K562 (cell line): ENCODE measurements around the gene TP53RK. TPM values are rescaled to one million over a fixed set of nuclear protein-coding genes. Genes with fewer than 3 reads are reported as not detected.

Experiments used
- ATAC-seq: fragments of 200-7000 bp; cut with Tn5 transposase; 3 replicates; pipeline ENCODE4 v1.9.1; 2020; ENCODE audit warnings: moderate library complexity
- BruUV-seq: library from RNA; stranded (reverse); fragments of 400-500 nt; replicated peaks from 2 replicates; lab custom pipeline; 2021; lab: Mats Ljungman, UMichigan
- CTCF ChIA-PET: fragments of 300-600 bp; formaldehyde crosslinking; extraction: SDS; loops from one replicate; lab custom pipeline; 2021; ENCODE audit warnings: low intra/inter-chr PET ratio; lab: Yijun Ruan, JAX
- POLR2A ChIA-PET: fragments of 300-600, 350-650 bp; sonication (Branson Sonifier 250); formaldehyde crosslinking; extraction: SDS; loops from one replicate; lab custom pipeline; 2021; ENCODE audit warnings: antibody characterized with exemption, inconsistent platforms; lab: Yijun Ruan, JAX
- DNase-seq, 4 experiments: peaks; one replicate each; pipeline versions ENCODE4 v3.0.0 to v3.0.0-alpha.2; 2011 to 2018; ENCODE audit warnings: low spot score in 3 of 4, mixed read lengths in 3 of 4; ENCODE audit errors: extremely low read depth in 1 of 4
- FAIRE-seq: peaks from 2 replicates; lab custom pipeline; 2011; peaks lifted over from hg19 to GRCh38; lab: Jason Lieb, UNC
- H2AFZ ChIP-seq: 2 replicates; pipeline ENCODE4 v1.6.0; 2011; ENCODE audit warnings: low read depth, low read length, control low read depth, inconsistent platforms
- H3K27ac ChIP-seq: fragments of 200-600 bp; 3 replicates; pipeline ENCODE4 v1.8.0; 2011; ENCODE audit warnings: low read depth, mild to moderate bottlenecking, control low read depth, inconsistent platforms, low read length, moderate library complexity, mixed read lengths; ENCODE audit errors: extremely low read depth
- H3K27me3 ChIP-seq, 2 experiments: fragments of 300-600 bp in 1 of 2; 2 replicates in 1 of 2; 3 replicates in 1 of 2; pipeline versions ENCODE4 v1.6.0 to v1.8.0; 2011; ENCODE audit warnings: inconsistent platforms in 2 of 2, low read length in 2 of 2, mild to moderate bottlenecking in 1 of 2, mixed read lengths in 1 of 2, moderate library complexity in 1 of 2; ENCODE audit not compliant: control insufficient read depth in 2 of 2, insufficient read depth in 2 of 2
- H3K36me3 ChIP-seq: fragments of 300-600 bp; 3 replicates; pipeline ENCODE4 v1.8.0; 2011; ENCODE audit warnings: mild to moderate bottlenecking, low read length, inconsistent platforms; ENCODE audit not compliant: control insufficient read depth, insufficient read depth
- H3K4me1 ChIP-seq, 2 experiments: fragments of 200-600 bp in 1 of 2; replicated peaks in 1 of 2; 2 replicates in 1 of 2; 3 replicates in 1 of 2; pipeline versions ENCODE4 v1.5.1 to v1.8.0; 2011; ENCODE audit warnings: inconsistent platforms in 2 of 2, low read length in 2 of 2, mild to moderate bottlenecking in 1 of 2, mixed read lengths in 1 of 2, moderate library complexity in 1 of 2; ENCODE audit not compliant: control insufficient read depth in 2 of 2, insufficient read depth in 2 of 2
- H3K4me2 ChIP-seq: 2 replicates; pipeline ENCODE4 v1.6.1; 2011; ENCODE audit warnings: low read length, control low read depth, inconsistent platforms, mixed read lengths; ENCODE audit not compliant: insufficient read depth
- H3K4me3 ChIP-seq: fragments of 200-600 bp; sonication (generic), shearing (Covaris generic); 2 replicates; pipeline ENCODE4 v1.5.1; 2016; ENCODE audit warnings: control low read depth, inconsistent platforms
- H3K79me2 ChIP-seq: fragments of 200-600 bp; 3 replicates; pipeline ENCODE4 v1.8.0; 2011; ENCODE audit warnings: low read length, inconsistent platforms; ENCODE audit not compliant: control insufficient read depth, insufficient read depth
- H3K9ac ChIP-seq, 2 experiments: 2 replicates each; pipeline versions ENCODE4 v1.6.0 to v1.6.1; 2011; ENCODE audit warnings: low read depth in 2 of 2, low read length in 2 of 2, control low read depth in 1 of 2, inconsistent platforms in 1 of 2, mild to moderate bottlenecking in 1 of 2, mixed read lengths in 1 of 2; ENCODE audit not compliant: insufficient read depth in 1 of 2
- H3K9me1 ChIP-seq: one replicate; pipeline ENCODE4 v1.6.0; 2011; ENCODE audit warnings: inconsistent platforms, mild to moderate bottlenecking, low read length, moderate library complexity; ENCODE audit not compliant: control insufficient read depth, insufficient read depth
- H3K9me3 ChIP-seq: replicated peaks from 2 replicates; pipeline ENCODE4 v1.5.1; 2011; ENCODE audit warnings: low read depth, low read length, inconsistent platforms; ENCODE audit not compliant: control insufficient read depth, insufficient read depth
- H4K20me1 ChIP-seq: replicated peaks from 2 replicates; pipeline ENCODE4 v1.6.1; 2011; ENCODE audit warnings: low read length, inconsistent platforms, mixed read lengths; ENCODE audit not compliant: control insufficient read depth, insufficient read depth
- SUPT5H ChIP-seq: fragments of 450-650 bp; IDR thresholded peaks from 2 replicates; pipeline ENCODE4 v1.6.1; 2016
- UBTF ChIP-seq, 2 experiments: IDR thresholded peaks; 2 replicates each; pipeline ENCODE4 v1.6.1; 2012; ENCODE audit warnings: improper control_type of control experiment in 2 of 2, low read depth in 2 of 2, low read length in 2 of 2, borderline replicate concordance in 1 of 2
- WGBS: fragments of 100-300 bp; shearing (Covaris generic); methylation state at CpG from one replicate; pipeline ENCODE4 v1.1.6; 2016; ENCODE audit warnings: low coverage, mixed read lengths; ENCODE audit not compliant: insufficient coverage; ENCODE audit errors: missing lambda C conversion rate; 5-methylcytosine and 5-hydroxymethylcytosine counted together
- in situ Hi-C: fragments of 300-500 bp; cut with MboI; formaldehyde crosslinking; loops from 4 replicates; pipeline ENCODE4 v1.15.0; 2018; ENCODE audit warnings: inconsistent platforms, mixed read lengths
- intact Hi-C: fragments of 100-400 bp; cut with micrococcal nuclease; formaldehyde crosslinking; loops from 2 replicates; pipeline ENCODE4 v1.14.2; 2022
- polyA plus RNA-seq, 8 experiments: library from polyadenylated mRNA; depleted of rRNA in 4 of 8; stranded (reverse) in 5 of 8; unstranded in 3 of 8; fragments of >200 nt; fragmentation: Nextera tagmentation in 2 of 8; fragmentation: Illumina TruSeq in 1 of 8; extraction: Ambion mirVana in 2 of 8; extraction: Trizol in 1 of 8; gene quantifications; 2 replicates each; pipeline versions ENCODE4 v1.2.1 to v1.2.3, GENCODE V29; 2011 to 2014; ENCODE audit warnings: inconsistent platforms in 1 of 8, missing spikeins in 1 of 8
- total RNA-seq, 7 experiments: library from RNA; depleted of rRNA in 6 of 7; stranded (reverse); fragments of >200 nt in 6 of 7; fragmentation: Illumina TruSeq in 2 of 7; extraction: Trizol in 2 of 7; gene quantifications; 2 replicates each; pipeline versions ENCODE4 v1.2.1 to v1.2.3, GENCODE V29; 2011 to 2021; ENCODE audit warnings: low replicate concordance in 1 of 7
- TF ChIP-seq, protein P1 (sequence below): fragments of 200-800 bp; sonication (Bioruptor generic); IDR thresholded peaks from 2 replicates; pipeline ENCODE4 v1.6.1; 2017; ENCODE audit warnings: missing genetic modification characterization, missing compliant biosample characterization

TP53RK gene
- total and polyA plus RNA-seq, 9 of the 15 experiments (the other 6 are each of a cell fraction or from before 2014, with no cell fraction given), result 2.9 to 43.5 (median 17.2) TPM

DNA sequence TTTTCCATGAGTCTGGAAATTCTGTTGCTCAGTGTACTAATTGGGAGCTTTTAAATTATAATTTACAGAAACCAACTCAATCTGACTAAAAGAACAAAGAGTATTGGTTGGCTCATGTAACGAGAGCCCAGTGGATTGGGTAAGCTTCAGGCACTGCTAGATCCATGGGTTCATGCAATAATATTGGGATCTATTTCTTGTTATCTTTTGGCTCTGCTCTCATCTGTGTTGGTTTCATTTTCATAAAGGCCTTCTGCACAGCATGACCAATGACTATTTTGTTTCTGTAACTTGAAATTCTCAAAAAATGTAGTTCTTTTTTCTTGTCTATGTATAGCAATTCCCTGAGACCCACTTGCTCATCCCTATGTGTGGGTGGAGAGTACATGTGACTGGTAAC, 32.2 kb upstream of the TP53RK start:
- H3K36me3 ChIP-seq, result no peaks in the 10 kb centered on the region
- in situ Hi-C loops, result no loop called here
- H3K27me3 ChIP-seq, result peaks cover 0 to 9% of the 10 kb centered on the region in 2 experiments; a peak in 1 of 5 replicates
- H3K9ac ChIP-seq, result no peak overlapping the region
- TF ChIP-seq, protein P1, sequence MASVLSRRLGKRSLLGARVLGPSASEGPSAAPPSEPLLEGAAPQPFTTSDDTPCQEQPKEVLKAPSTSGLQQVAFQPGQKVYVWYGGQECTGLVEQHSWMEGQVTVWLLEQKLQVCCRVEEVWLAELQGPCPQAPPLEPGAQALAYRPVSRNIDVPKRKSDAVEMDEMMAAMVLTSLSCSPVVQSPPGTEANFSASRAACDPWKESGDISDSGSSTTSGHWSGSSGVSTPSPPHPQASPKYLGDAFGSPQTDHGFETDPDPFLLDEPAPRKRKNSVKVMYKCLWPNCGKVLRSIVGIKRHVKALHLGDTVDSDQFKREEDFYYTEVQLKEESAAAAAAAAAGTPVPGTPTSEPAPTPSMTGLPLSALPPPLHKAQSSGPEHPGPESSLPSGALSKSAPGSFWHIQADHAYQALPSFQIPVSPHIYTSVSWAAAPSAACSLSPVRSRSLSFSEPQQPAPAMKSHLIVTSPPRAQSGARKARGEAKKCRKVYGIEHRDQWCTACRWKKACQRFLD, result no peak
- TF ChIP-seq SUPT5H, result no peak
- no peak for TF ChIP-seq UBTF (IDR thresholded peaks at IDR 0.05; ENCODE audit: borderline replicate concordance in 1 of 2, low read depth in 2 of 2, low read length in 2 of 2)
- TF ChIP-seq, all 486 proteins: peak for 0
- Histone ChIP-seq H3K27ac (no peak overlapping the region), H3K4me2 (no peak overlapping the region), H2AFZ (no peak overlapping the region), H4K20me1 (no peaks in the 10 kb centered on the region), H3K9me1 (no peaks in the 10 kb centered on the region), H3K9me3 (no peaks in the 10 kb centered on the region), H3K4me1 (no peaks in the 10 kb centered on the region; a peak in 2 of 5 replicates), H3K79me2 (no peaks in the 10 kb centered on the region), H3K4me3 (no peak overlapping the region)
- FAIRE-seq (no peak), ATAC-seq (no peak), DNase-seq (no peak)
- POLR2A ChIA-PET, result no interaction called here
- 9% methylated on average over 1 of the region's 1 CpG for WGBS
- BruUV-seq, result no TSS peak
- intact Hi-C loops, result no loop called here
- CTCF ChIA-PET, result no interaction called here
